Hematopoietic multipotent progenitor cell treated with erythropoietin and hydrocortisone succinate and interleukin-3 and kit ligand, for 17 days (in vitro differentiated cells): ENCODE results near the gene SPG11.

Experiments
- DNase-seq: peaks from one replicate; pipeline ENCODE4 v3.0.0-alpha.2; 2015; ENCODE audit warnings: low spot score

The SPG11 gene

GRCh38 chr15:44525018-44525417 is 138.4 kb downstream of the SPG11 start:
- DNase-seq: no peak

DNA sequence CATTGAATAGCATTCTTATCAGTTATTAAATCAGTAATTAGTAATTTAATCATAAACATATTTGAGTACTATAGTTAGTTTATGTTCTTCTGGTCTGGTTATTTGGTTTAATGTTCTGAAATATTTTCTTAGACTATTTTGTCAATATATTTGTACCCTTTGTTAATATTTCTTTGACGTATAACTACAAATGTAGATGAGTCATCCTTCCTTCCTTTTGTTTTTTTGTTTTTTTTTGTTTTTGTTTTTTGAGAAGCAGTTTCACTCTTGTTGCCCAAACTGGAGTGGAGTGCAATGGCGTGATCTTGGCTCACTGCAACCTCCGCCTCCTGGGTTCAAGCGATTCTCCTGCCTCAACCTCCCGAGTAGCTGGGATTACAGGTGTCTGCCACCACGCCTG is 143.9 kb downstream of the SPG11 start:
- DNase-seq: no peak

GRCh38 chr15:44516436-44516835 is 147.0 kb downstream of the SPG11 start:
- DNase-seq: no peak
